Brain microvascular endothelial cell (primary cell): Measurements from ENCODE around the gene DRC7.

Source experiments
- DNase-seq: peaks from one replicate; pipeline ENCODE4 v3.0.0-alpha.2; 2020
- H3K27ac ChIP-seq: fragments of 250-450 bp; sonication (Bioruptor Pico); 2 replicates; pipeline ENCODE4 v1.5.1; 2020; ENCODE audit warnings: mild to moderate bottlenecking, moderate library complexity
- H3K27me3 ChIP-seq: fragments of 250-450 bp; sonication (Bioruptor Pico); replicated peaks from 2 replicates; pipeline ENCODE4 v1.5.1; 2020; ENCODE audit warnings: mild to moderate bottlenecking
- H3K36me3 ChIP-seq: fragments of 250-450 bp; sonication (Bioruptor Pico); replicated peaks from 2 replicates; pipeline ENCODE4 v1.5.1; 2020; ENCODE audit warnings: mild to moderate bottlenecking
- H3K4me3 ChIP-seq: 2 replicates; pipeline ENCODE4 v1.5.1; 2011; ENCODE audit warnings: low read depth, mild to moderate bottlenecking, control low read depth, low read length, moderate library complexity
- CTCF ChIP-seq: IDR thresholded peaks from 2 replicates; pipeline ENCODE4 v1.5.1; 2011; ENCODE audit warnings: low read depth, mild to moderate bottlenecking, moderate library complexity, low read length, control low read depth, inconsistent platforms; ENCODE audit errors: missing control alignments
- in situ Hi-C: cut with HindIII; loops from 2 replicates; pipeline ENCODE4 v1.10.0; 2017; ENCODE audit warnings: low sequenced_read_pairs, low pct_ligation_motif_present

Gene DRC7

DNA sequence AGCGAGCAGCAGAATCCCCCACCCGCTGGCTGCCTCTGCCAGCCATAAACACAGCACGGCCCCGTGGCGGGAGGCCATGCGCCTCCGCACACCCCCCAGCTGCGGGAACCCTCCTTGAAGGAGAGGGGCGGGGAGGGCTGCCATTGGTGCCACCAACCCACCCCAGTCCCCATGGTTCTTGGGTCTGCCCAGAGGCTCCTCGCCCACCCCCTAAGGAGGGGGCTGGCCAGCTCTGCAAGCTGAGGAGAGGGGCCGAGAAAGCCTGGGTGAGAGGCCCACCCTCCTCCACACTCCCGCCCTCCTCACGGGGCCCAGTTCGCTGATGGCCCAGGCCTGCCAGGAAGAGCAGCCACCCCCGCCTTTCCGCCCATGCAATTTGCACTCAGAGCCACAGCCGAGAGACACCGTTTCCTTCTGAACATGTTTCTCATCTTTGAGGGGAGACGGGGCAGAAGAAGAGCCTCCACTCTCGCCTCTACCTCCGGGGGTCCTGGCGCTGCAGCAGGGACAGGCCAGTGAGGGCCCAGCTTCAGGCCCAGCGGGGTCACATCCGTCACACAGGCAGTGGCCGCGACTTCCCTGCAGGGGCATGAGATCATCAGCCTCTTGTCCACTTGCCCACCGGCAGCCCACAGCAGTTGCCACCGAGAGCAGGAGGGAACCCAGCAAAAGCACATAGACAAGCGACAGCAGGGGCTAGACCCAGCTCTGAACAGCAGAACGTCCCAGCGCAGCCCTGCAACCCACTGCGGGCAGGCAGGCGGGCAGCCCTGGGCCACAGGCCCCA is 63.9 kb downstream of the DRC7 start:
- in situ Hi-C loops: no loop called here
- Histone ChIP-seq H3K4me3 (no peak overlapping the region), H3K27me3 (no peaks in the 10 kb centered on the region), H3K36me3 (peaks cover 53% of the 10 kb centered on the region), H3K27ac (no peak overlapping the region)
- TF ChIP-seq CTCF: no peak
- no peak for DNase-seq

- no peak for DNase-seq
- TF ChIP-seq CTCF: no peak
- no peaks in the 10 kb centered on the region for H3K27me3 ChIP-seq
- in situ Hi-C loops: no loop called here
- H3K27ac ChIP-seq: no peak overlapping the region
- peaks cover 50% of the 10 kb centered on the region for H3K36me3 ChIP-seq
- no peak overlapping the region for H3K4me3 ChIP-seq
Measured at GRCh38 chr16:57759131-57759530, 64.5 kb downstream of the DRC7 start.

GRCh38 chr16:57759541-57760356 is 65.1 kb downstream of the DRC7 start:
- DNase-seq: no peak
- in situ Hi-C loops: no loop called here
- H3K36me3 ChIP-seq: peaks cover 52% of the 10 kb centered on the region
- H3K4me3 ChIP-seq: no peak overlapping the region
- TF ChIP-seq CTCF: no peak
- no peak overlapping the region for H3K27ac ChIP-seq
- H3K27me3 ChIP-seq: no peaks in the 10 kb centered on the region

GRCh38 chr16:57760357-57761160 is 66.0 kb downstream of the DRC7 start:
- Histone ChIP-seq H3K27ac (no peak overlapping the region), H3K27me3 (no peaks in the 10 kb centered on the region), H3K4me3 (no peak overlapping the region), H3K36me3 (peaks cover 53% of the 10 kb centered on the region)
- no peak for DNase-seq
- no peak for TF ChIP-seq CTCF
- in situ Hi-C loops: no loop called here

- Histone ChIP-seq H3K4me3 (no peak overlapping the region), H3K27ac (no peak overlapping the region), H3K36me3 (peaks cover 55% of the 10 kb centered on the region), H3K27me3 (no peaks in the 10 kb centered on the region)
- no peak for DNase-seq
- in situ Hi-C loops: no loop called here
- TF ChIP-seq CTCF: no peak
Measured at GRCh38 chr16:57761301-57761700, 66.7 kb downstream of the DRC7 start.
